ENCODE measurements around the gene TCHP.

TCHP gene

GRCh38 chr12:109951751-109952150, 51.7 kb downstream of the TCHP start:
- Histone ChIP-seq H3K27me3 (ENCODE audit: control insufficient read depth, insufficient read depth, low read length) (no peaks in the 10 kb centered on the region), H3K4me3 (ENCODE audit: low read depth, low read length) (no peak overlapping the region), H3K27ac (ENCODE audit: low read depth, low read length) (no peak overlapping the region), H3K9me3 (ENCODE audit: control insufficient read depth, insufficient read depth, low read depth, low read length) (no peaks in the 10 kb centered on the region), H3K4me1 (ENCODE audit: control insufficient read depth, insufficient read depth, low read length) (peaks cover 9% of the 10 kb centered on the region), H3K9ac (ENCODE audit: low read length) (no peak overlapping the region), H3K36me3 (ENCODE audit: control insufficient read depth, insufficient read depth, low read length) (peaks cover 52% of the 10 kb centered on the region)

GRCh38 chr12:109952160-109952858, 52.2 kb downstream of the TCHP start:
- H3K4me3 ChIP-seq (ENCODE audit: low read depth, low read length) = no peak overlapping the region
- no peaks in the 10 kb centered on the region for H3K27me3 ChIP-seq (ENCODE audit: control insufficient read depth, insufficient read depth, low read length)
- peaks cover 55% of the 10 kb centered on the region for H3K36me3 ChIP-seq (ENCODE audit: control insufficient read depth, insufficient read depth, low read length)
- no peak overlapping the region for H3K27ac ChIP-seq (ENCODE audit: low read depth, low read length)
- H3K4me1 ChIP-seq (ENCODE audit: control insufficient read depth, insufficient read depth, low read length) = peaks cover 6% of the 10 kb centered on the region; the same call in 1 of the 2 replicates
- no peak overlapping the region for H3K9ac ChIP-seq (ENCODE audit: low read length)
- H3K9me3 ChIP-seq (ENCODE audit: control insufficient read depth, insufficient read depth, low read depth, low read length) = no peaks in the 10 kb centered on the region

GRCh38 chr12:109952873-109953272, 52.8 kb downstream of the TCHP start:
- H3K4me1 ChIP-seq (ENCODE audit: control insufficient read depth, insufficient read depth, low read length) = peaks cover 6% of the 10 kb centered on the region; the same call in 1 of the 2 replicates
- H3K9me3 ChIP-seq (ENCODE audit: control insufficient read depth, insufficient read depth, low read depth, low read length) = no peaks in the 10 kb centered on the region
- H3K27me3 ChIP-seq (ENCODE audit: control insufficient read depth, insufficient read depth, low read length) = no peaks in the 10 kb centered on the region
- H3K27ac ChIP-seq (ENCODE audit: low read depth, low read length) = no peak overlapping the region
- H3K9ac ChIP-seq (ENCODE audit: low read length) = no peak overlapping the region
- H3K4me3 ChIP-seq (ENCODE audit: low read depth, low read length) = no peak overlapping the region
- H3K36me3 ChIP-seq (ENCODE audit: control insufficient read depth, insufficient read depth, low read length) = peaks cover 55% of the 10 kb centered on the region

GRCh38 chr12:109953656-109954055, 53.6 kb downstream of the TCHP start:
- Histone ChIP-seq H3K4me3 (ENCODE audit: low read depth, low read length) (no peak overlapping the region), H3K9ac (ENCODE audit: low read length) (no peak overlapping the region), H3K36me3 (ENCODE audit: control insufficient read depth, insufficient read depth, low read length) (peaks cover 51% of the 10 kb centered on the region), H3K9me3 (ENCODE audit: control insufficient read depth, insufficient read depth, low read depth, low read length) (no peaks in the 10 kb centered on the region), H3K4me1 (ENCODE audit: control insufficient read depth, insufficient read depth, low read length) (peaks cover 6% of the 10 kb centered on the region; the same call in 1 of the 2 replicates), H3K27me3 (ENCODE audit: control insufficient read depth, insufficient read depth, low read length) (no peaks in the 10 kb centered on the region), H3K27ac (ENCODE audit: low read depth, low read length) (no peak overlapping the region)

- Histone ChIP-seq H3K4me3 (ENCODE audit: low read depth, low read length) (no peak overlapping the region), H3K27me3 (ENCODE audit: control insufficient read depth, insufficient read depth, low read length) (no peaks in the 10 kb centered on the region), H3K9ac (ENCODE audit: low read length) (no peak overlapping the region), H3K27ac (ENCODE audit: low read depth, low read length) (no peak overlapping the region), H3K9me3 (ENCODE audit: control insufficient read depth, insufficient read depth, low read depth, low read length) (no peaks in the 10 kb centered on the region), H3K4me1 (ENCODE audit: control insufficient read depth, insufficient read depth, low read length) (no peaks in the 10 kb centered on the region), H3K36me3 (ENCODE audit: control insufficient read depth, insufficient read depth, low read length) (peaks cover 30% of the 10 kb centered on the region)
Measured at GRCh38 chr12:109958374-109958773, 58.3 kb downstream of the TCHP start.

- H3K4me1 ChIP-seq (ENCODE audit: control insufficient read depth, insufficient read depth, low read length) = no peaks in the 10 kb centered on the region
- no peaks in the 10 kb centered on the region for H3K9me3 ChIP-seq (ENCODE audit: control insufficient read depth, insufficient read depth, low read depth, low read length)
- H3K27me3 ChIP-seq (ENCODE audit: control insufficient read depth, insufficient read depth, low read length) = no peaks in the 10 kb centered on the region
- no peak overlapping the region for H3K4me3 ChIP-seq (ENCODE audit: low read depth, low read length)
- H3K27ac ChIP-seq (ENCODE audit: low read depth, low read length) = no peak overlapping the region
- no peak overlapping the region for H3K9ac ChIP-seq (ENCODE audit: low read length)
- peaks cover 26% of the 10 kb centered on the region for H3K36me3 ChIP-seq (ENCODE audit: control insufficient read depth, insufficient read depth, low read length)
Measured at GRCh38 chr12:109959411-109960093, 59.5 kb downstream of the TCHP start.

GRCh38 chr12:109961201-109961600, 61.1 kb downstream of the TCHP start:
- no peak overlapping the region for H3K27ac ChIP-seq (ENCODE audit: low read depth, low read length)

GRCh38 chr12:109961612-109962011, 61.5 kb downstream of the TCHP start:
- Histone ChIP-seq H3K36me3 (ENCODE audit: control insufficient read depth, insufficient read depth, low read length) (peaks cover 29% of the 10 kb centered on the region), H3K27ac (ENCODE audit: low read depth, low read length) (no peak overlapping the region), H3K9ac (ENCODE audit: low read length) (no peak overlapping the region)

More at GRCh38 chr12:109961201-109961600, 61.1 kb downstream of the TCHP start:
- no peaks in the 10 kb centered on the region for H3K27me3 ChIP-seq (ENCODE audit: control insufficient read depth, insufficient read depth, low read length)
- peaks cover 33% of the 10 kb centered on the region for H3K36me3 ChIP-seq (ENCODE audit: control insufficient read depth, insufficient read depth, low read length)
- no peak overlapping the region for H3K4me3 ChIP-seq (ENCODE audit: low read depth, low read length)
- H3K4me1 ChIP-seq (ENCODE audit: control insufficient read depth, insufficient read depth, low read length) = no peaks in the 10 kb centered on the region
- H3K9me3 ChIP-seq (ENCODE audit: control insufficient read depth, insufficient read depth, low read depth, low read length) = no peaks in the 10 kb centered on the region
- H3K9ac ChIP-seq (ENCODE audit: low read length) = no peak overlapping the region

GRCh38 chr12:109962398-109962797, 62.3 kb downstream of the TCHP start:
- Histone ChIP-seq H3K27me3 (ENCODE audit: control insufficient read depth, insufficient read depth, low read length) (no peaks in the 10 kb centered on the region), H3K9me3 (ENCODE audit: control insufficient read depth, insufficient read depth, low read depth, low read length) (no peaks in the 10 kb centered on the region), H3K27ac (ENCODE audit: low read depth, low read length) (no peak overlapping the region), H3K9ac (ENCODE audit: low read length) (no peak overlapping the region), H3K36me3 (ENCODE audit: control insufficient read depth, insufficient read depth, low read length) (peaks cover 26% of the 10 kb centered on the region), H3K4me1 (ENCODE audit: control insufficient read depth, insufficient read depth, low read length) (no peaks in the 10 kb centered on the region), H3K4me3 (ENCODE audit: low read depth, low read length) (no peak overlapping the region)

More at GRCh38 chr12:109961612-109962011, 61.5 kb downstream of the TCHP start:
- Histone ChIP-seq H3K4me3 (ENCODE audit: low read depth, low read length) (no peak overlapping the region), H3K9me3 (ENCODE audit: control insufficient read depth, insufficient read depth, low read depth, low read length) (no peaks in the 10 kb centered on the region), H3K4me1 (ENCODE audit: control insufficient read depth, insufficient read depth, low read length) (no peaks in the 10 kb centered on the region), H3K27me3 (ENCODE audit: control insufficient read depth, insufficient read depth, low read length) (no peaks in the 10 kb centered on the region)

- Histone ChIP-seq H3K9me3 (ENCODE audit: control insufficient read depth, insufficient read depth, low read depth, low read length) (no peaks in the 10 kb centered on the region), H3K27me3 (ENCODE audit: control insufficient read depth, insufficient read depth, low read length) (no peaks in the 10 kb centered on the region), H3K36me3 (ENCODE audit: control insufficient read depth, insufficient read depth, low read length) (peaks cover 26% of the 10 kb centered on the region), H3K27ac (ENCODE audit: low read depth, low read length) (no peak overlapping the region), H3K4me3 (ENCODE audit: low read depth, low read length) (no peak overlapping the region), H3K4me1 (ENCODE audit: control insufficient read depth, insufficient read depth, low read length) (no peaks in the 10 kb centered on the region), H3K9ac (ENCODE audit: low read length) (no peak overlapping the region)
Measured at GRCh38 chr12:109963330-109963729, 63.3 kb downstream of the TCHP start.

GRCh38 chr12:109963743-109964429, 63.8 kb downstream of the TCHP start:
- Histone ChIP-seq H3K27ac (ENCODE audit: low read depth, low read length) (no peak overlapping the region), H3K9ac (ENCODE audit: low read length) (no peak overlapping the region), H3K27me3 (ENCODE audit: control insufficient read depth, insufficient read depth, low read length) (no peaks in the 10 kb centered on the region), H3K36me3 (ENCODE audit: control insufficient read depth, insufficient read depth, low read length) (peaks cover 26% of the 10 kb centered on the region), H3K4me3 (ENCODE audit: low read depth, low read length) (no peak overlapping the region), H3K4me1 (ENCODE audit: control insufficient read depth, insufficient read depth, low read length) (no peaks in the 10 kb centered on the region), H3K9me3 (ENCODE audit: control insufficient read depth, insufficient read depth, low read depth, low read length) (no peaks in the 10 kb centered on the region)

Measured in HUES6 (cell line).